RCC 7860 (cell line): Measurements from ENCODE around the gene TMEM161A.
"Not testable (repeated sequence)": the region's sequence is repeated elsewhere in the genome, so short reads cannot be mapped to it uniquely, and the experiment has no call there.

Source experiments
- DNase-seq: peaks from one replicate; pipeline ENCODE4 v3.0.0-alpha.2; 2015; ENCODE audit warnings: low spot score
- FAIRE-seq: peaks from 2 replicates; lab custom pipeline; 2012; peaks lifted over from hg19 to GRCh38; lab: Jason Lieb, UNC

TMEM161A gene

GRCh38 chr19:19123386-19123785, 14.9 kb downstream of the TMEM161A start:
- FAIRE-seq (no peak), DNase-seq (no peak)

GRCh38 chr19:19122902-19123301, 15.4 kb downstream of the TMEM161A start:
- DNase-seq (no peak), FAIRE-seq (no peak)

- no peak for DNase-seq
- FAIRE-seq: no peak
Observed at GRCh38 chr19:19121371-19121770, 16.9 kb downstream of the TMEM161A start.

- DNase-seq (no peak), FAIRE-seq (no peak)
Observed at GRCh38 chr19:19120308-19121231, 17.7 kb downstream of the TMEM161A start.

DNA sequence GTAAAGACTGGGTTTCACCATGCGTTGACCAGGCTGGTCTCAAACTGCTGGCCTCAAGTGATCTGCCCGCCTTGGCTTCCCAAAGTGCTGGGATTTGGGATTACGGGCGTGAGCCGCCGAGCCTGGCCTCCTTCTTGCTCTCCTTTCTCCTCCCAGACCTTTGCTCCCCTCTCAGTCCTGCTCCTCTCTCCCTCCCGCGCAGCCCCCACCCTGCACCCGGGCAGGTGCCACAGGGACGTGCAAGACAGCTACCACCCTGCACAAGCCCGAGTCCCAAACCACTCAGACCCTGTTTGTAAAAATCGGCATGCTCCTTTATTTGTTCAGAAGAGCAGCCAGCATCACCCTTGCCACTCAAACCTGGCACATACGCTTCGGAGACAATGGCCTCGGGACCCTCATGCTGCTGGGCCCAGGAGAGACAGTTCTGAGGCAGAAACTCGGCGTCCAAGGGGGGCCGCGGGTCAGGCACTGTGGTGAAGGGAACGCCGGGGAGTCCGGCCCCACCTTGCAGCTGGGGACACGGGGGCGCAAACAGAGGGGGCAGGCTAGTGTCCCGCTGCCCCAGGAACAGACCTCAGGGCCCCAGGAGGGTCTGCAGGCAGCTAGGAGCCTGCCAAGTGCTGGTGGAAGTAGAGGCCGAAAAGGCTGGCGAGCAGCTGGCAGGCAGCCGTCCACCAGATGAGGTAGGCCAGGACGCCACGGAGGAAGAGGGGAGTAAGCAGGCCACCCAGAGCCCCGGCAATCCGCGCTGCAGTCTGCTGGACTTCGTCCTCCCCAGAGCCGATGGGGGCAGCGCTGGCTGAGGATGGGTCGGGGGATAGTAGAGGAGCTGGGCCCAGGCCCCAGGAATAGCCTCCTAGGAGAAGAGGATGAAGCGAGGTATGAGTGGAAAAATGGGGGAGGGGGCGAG, 18.7 kb downstream of the TMEM161A start:
- DNase-seq: no peak
- no peak for FAIRE-seq

DNA sequence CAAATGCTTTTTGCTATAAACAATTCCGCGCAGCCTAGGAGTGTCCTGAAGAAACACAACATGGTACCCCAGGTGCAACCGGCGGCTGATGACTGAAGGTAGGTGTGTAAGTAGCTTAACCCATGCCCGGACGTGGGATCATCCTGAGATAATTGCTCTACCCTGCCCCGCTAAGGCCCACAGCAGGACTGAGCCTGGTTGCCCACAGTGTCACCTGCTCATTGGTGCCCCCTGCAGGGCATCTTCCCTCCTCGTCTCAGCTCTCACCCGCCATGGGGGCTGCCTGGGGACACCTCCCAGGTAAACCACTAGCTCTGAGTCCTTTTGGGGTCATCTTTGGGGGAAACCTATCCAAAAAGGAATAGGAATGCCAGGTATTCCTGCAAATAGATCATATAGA, 22.3 kb downstream of the TMEM161A start:
- DNase-seq (no peak), FAIRE-seq (no peak)

- DNase-seq: peak; percentile 7
- no peak for FAIRE-seq
Observed at GRCh38 chr19:19113040-19113626, 25.1 kb downstream of the TMEM161A start.

DNA sequence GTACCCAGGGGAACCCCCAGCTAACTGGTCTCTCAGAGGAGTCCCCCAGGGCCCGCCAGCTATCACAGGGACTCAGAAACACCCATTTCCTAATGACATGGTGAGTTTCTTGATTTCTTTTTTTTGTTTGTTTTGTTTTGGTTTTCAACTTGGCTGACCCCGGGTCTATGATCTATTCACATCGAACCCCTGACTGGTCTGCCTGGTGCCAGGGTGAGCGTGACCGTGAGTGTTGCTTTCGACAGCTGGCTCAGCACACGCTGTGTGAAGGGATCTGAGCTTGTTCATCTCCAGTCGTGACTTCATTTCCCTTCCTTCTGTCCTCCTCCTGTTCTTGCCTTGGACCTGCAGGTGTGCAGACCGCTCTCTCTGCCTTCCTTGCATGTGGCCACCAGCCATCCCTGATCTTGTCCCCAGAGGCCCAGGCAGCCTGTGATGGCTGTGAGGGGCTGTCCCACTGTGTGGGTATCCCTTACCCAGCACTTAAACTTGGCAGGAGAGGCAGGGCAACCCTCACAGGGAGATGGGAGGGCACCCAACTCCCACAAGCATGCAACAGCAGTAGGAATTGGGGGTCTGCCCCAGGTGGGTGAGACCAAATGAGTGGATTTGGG, 26.2 kb downstream of the TMEM161A start:
- FAIRE-seq (no peak), DNase-seq (no peak)

- DNase-seq: no peak
- no peak for FAIRE-seq
Observed at GRCh38 chr19:19111136-19111835, 27.0 kb downstream of the TMEM161A start.

DNA sequence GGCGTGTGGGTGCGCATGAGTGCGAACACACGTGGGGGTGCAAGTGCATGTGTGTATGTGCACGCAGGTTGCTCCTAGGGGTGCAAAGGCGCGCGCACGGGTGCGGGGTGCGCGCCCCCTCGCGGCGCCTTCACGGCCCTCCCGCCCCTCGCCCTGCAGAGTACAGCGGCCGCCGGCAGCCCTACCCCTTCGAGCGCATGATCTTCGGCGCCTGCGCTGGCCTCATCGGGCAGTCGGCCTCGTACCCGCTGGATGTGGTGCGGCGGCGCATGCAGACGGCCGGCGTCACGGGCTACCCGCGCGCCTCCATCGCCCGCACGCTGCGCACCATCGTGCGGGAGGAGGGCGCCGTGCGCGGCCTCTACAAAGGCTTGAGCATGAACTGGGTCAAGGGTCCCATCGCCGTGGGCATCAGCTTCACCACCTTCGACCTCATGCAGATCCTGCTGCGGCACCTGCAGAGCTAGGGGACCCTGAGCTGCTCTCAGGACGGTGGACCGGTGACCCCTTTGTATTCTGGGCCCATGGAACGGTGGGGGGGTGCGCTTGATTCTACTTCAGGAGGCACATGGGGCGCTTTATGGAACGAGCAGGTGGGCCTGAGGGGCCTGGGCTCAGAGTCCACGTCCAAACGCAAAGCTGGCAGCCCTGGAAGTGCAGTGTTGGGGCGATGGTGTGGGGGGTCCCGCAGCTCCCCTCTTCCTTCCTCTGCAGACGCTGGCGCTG, 27.7 kb downstream of the TMEM161A start:
- no peak for DNase-seq
- FAIRE-seq: no peak

DNA sequence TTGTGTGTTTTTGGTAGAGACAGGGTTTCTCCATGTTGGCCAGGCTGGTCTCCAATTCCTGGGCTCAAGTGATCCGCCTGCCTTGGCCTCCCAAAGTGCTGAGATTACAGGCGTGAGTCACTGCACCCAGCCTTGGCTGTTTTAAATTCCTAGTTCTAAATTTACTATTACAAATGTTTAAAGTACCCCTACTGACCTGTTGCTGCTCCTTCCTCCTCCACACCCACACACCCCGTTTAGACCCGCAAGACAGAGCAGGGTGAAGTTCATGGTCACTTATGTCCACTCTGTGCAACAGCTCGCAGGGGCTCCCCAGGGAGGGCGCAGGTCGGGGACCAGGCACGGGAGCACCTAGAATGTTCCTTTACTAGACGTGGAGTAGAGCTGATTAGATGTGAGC, 28.7 kb downstream of the TMEM161A start:
- FAIRE-seq (no peak), DNase-seq (no peak)

GRCh38 chr19:19107654-19108053, 30.6 kb downstream of the TMEM161A start:
- FAIRE-seq (no peak), DNase-seq (no peak)

- not testable (repeated sequence) for DNase-seq, FAIRE-seq
Observed at GRCh38 chr19:19106938-19107337, 31.3 kb downstream of the TMEM161A start.

DNA sequence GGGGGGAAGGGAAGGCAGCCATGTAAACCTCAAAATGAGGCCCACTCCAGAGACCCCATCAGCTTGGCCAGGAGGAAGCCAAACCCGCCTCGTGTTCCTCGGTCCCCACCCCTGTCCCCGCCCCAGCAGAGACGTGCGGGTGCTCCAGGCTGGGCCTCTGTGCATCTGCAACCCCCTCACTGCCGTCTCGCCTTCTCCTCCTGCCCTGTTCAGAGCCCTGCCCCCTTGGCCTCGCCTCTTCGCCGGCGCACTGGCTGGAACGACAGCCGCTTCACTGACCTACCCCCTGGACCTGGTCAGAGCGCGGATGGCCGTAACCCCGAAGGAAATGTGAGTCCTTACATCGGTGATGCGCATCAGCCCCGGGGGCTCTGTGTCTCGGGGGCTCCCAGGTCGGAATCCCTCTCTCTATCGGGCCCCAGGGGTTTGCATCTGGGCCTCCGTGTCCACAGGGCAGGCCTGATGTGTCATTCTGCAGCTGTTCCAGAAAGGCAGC, 32.2 kb downstream of the TMEM161A start:
- DNase-seq: no peak
- no peak for FAIRE-seq

DNA sequence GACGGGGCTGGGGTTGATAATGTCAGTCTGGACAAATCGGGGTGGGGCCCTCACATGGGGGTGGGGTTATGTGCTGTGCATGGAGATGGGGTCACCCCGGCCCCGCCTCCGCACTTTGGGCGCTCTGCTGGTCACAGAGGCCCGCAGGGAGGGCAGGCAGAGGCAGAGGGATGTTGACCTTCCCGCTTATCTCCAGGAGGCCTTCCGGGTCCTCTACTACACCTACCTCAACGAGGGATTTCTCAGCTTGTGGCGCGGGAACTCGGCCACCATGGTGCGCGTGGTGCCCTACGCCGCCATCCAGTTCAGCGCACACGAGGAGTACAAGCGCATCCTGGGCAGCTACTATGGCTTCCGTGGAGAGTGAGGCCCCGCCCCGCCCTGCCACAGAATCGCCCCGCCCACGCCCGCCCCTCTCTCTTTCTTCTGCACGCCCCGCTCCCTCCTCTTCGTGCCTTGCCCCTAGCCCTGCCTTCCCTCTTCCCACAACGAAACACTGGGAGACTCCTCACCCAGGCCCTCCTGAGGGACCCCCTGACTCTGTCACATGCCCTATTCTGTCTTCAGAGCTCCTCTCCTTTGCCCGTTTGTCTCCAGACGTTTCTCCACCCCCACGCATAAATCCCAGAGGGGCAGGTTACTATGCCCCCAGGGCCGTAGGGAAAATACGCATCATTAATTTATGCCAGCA, 32.8 kb downstream of the TMEM161A start:
- DNase-seq: no peak

DNA sequence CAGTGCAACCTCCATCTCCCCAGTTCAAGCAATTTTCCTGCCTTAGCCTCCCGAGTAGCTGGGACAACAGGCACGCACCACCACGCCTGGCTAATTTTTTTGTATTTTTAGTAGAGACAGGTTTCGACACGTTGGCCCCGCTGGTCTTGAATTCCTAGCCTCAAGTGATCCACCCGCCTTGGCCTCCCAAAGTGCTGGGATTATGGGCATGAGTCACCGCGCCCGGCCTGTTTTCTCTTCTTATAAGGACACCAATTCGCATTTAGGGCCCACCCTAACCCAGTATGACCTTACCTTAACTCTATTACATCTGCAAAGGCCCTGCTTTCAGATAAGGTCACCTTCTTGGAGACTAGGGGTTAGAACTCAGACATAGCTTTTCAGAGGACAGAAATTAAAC, 35.1 kb downstream of the TMEM161A start:
- FAIRE-seq (no peak), DNase-seq (no peak)

More for the DNA sequence above, 32.8 kb downstream of the TMEM161A start:
- no peak for FAIRE-seq

- DNase-seq, FAIRE-seq: not testable (repeated sequence)
Observed at GRCh38 chr19:19102566-19102965, 35.7 kb downstream of the TMEM161A start.

DNA sequence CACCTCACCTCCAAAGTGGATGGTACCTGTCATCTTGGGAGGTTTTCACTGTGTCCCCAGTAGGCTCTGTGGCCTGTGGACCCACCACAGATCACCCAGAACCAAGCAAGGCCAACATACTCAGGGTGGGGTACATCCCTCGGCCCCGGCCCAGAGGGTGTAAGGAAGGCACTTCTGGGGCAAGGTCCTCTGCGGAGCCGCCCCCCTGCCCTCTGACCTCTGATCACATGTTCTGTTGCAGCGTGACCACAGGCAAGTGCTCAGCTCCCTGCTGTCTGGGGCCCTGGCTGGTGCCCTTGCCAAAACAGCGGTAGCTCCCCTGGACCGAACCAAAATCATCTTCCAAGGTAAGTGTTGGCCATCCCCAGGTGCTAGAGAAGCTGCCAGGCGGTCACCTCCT, 36.7 kb downstream of the TMEM161A start:
- DNase-seq (no peak), FAIRE-seq (no peak)
